Stimulated activated CD8-positive, alpha-beta memory T cell treated with anti-CD3 and anti-CD28 coated beads, Interleukin-2, amount 100 ng/mL, for 1 hour (primary cell): ENCODE measurements around the gene COX4I1.
"Not testable (repeated sequence)": the region's sequence is repeated elsewhere in the genome, so short reads cannot be mapped to it uniquely, and the experiment has no call there.

Source experiments
- DNase-seq, 2 donors: peaks; one replicate each; pipeline ENCODE4 v3.0.0-alpha.2; 2020; ENCODE audit warnings: low read depth in 2 of 2

The COX4I1 gene

DNA sequence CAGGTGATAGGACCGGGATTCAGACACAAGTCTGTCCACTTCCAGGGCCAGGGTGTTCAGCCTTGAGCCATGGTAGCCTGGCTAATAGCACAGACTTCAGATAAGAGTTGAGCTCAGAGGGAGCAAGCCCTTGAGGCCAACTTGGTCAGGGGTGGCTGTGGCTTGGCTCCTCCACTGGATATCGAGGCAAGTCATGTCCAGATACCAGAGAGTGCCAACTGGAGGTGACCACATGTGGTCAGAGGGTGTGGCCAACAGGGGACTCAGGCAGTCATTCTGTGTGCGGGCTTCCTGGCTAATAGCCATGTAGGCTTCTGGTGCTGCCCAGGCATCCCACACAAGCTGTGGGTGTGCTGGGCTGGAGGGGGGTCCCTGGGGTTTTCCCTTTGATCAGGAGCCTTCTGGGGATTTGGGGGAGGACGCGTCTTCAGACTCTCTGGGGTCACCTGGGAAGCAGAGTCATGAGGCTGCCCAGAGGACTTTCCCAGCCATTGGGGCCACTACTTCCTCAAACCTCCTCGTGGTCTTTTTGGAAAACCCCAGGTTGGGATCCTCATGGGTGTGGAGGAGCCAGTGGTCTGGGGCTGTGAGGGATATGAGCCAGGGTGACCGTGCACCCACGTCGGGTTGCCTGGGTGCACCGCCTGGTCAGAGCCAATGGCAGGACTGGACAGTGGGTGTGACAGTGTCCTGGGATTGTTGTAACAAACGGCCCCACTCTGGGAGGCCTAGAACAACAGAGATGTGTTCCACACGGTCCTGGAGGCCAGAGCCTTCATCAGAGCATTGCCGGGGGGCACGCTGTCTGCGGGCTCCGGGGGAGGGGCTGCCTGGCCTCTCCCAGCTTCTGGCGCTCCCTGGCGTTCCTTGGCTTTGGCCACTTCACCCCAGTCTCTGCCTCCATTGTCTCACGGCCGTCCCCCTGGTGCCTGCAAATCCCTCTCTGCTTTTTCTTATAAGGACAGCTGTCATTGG lies 25.0 kb downstream of the COX4I1 start:
- no peak for DNase-seq

DNA sequence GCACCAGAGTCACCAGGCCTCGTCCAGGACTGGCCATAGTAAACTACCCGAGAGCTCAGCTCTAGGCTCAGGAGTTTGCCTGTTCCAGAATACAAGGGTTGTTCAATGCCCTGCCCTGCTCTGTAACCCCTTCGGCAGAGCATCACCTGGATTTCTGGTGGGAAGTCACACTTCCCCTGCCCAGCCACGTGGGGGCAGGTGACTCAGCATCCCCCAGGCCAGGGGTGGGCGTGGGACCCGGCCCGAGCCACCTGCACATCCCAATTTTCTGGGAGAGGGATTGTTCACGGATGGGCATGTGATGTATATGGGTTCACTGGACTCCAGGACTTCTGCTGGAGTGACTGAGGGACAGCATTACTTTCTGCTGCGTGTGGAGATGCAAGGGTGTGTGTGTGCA lies 25.8 kb downstream of the COX4I1 start:
- no peak for DNase-seq

DNA sequence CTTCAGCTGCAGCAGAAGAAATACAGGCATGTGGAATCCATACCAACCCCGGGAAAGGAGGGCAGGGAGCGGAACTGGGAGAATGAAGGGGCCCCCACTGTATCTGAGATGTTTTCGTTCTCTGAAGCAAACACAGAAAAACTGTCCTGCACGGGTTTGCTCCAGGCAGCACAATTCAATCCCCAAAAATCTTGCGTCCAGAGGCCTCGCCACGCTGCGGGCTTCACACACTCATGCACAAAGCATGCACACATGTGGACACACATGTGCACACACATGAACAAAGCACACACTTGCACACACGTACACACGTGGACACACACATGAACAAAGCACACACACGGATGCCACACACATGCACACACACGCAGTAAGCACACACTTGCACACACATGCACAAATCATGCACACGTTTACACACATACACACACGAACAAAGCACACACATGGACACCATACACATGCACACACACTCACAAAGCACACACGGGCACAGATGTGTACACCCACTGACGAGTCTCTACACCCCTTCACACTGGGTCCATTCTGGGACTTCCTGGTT lies 27.3 kb downstream of the COX4I1 start:
- no peak for DNase-seq

DNA sequence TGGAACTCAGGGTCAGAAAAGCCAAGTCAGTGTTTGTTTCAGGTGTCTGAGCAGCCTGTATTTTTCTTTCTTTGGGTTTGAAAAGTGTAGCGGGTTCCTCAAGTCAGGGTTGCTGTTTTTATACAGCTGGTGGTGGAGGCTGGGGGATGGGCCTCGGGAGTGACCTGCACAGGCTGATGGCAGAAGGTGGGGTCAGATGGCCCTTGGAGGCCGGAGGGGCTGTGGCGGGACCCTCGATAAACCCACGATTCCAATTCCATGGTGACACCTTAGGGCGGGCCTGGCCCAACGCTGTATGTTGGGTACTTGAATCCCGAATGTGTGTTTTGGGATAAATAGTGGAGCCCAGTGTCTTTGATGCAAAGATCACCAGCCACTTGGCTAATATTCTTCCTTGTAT lies 28.7 kb downstream of the COX4I1 start:
- DNase-seq = no peak

DNA sequence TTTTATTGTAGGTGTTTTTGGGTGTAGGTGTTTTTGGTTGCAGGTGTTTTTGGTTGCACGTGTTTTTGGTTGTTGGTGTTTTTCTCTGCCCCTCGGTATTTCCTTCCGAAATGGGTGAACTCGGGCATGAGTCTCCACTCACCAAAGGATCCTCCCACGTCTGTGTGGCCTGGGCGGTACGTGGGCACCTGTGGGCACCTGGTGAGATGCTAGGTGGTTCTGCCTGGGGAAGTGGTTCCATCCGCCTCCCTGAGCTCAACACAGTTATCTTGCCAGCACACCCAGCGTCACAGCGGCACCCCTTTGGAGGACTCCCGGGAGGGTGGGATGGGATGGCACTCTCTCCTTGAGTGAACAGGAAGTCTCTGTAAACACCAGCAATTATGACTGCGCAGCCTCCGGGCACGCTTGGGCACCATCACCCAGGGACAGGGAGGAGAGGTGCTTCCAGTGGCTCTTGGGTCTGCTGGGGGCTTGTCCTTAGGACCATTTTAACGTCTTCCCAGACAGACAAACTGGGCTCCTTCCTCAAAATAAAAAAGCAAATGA lies 29.8 kb downstream of the COX4I1 start:
- DNase-seq = no peak

DNA sequence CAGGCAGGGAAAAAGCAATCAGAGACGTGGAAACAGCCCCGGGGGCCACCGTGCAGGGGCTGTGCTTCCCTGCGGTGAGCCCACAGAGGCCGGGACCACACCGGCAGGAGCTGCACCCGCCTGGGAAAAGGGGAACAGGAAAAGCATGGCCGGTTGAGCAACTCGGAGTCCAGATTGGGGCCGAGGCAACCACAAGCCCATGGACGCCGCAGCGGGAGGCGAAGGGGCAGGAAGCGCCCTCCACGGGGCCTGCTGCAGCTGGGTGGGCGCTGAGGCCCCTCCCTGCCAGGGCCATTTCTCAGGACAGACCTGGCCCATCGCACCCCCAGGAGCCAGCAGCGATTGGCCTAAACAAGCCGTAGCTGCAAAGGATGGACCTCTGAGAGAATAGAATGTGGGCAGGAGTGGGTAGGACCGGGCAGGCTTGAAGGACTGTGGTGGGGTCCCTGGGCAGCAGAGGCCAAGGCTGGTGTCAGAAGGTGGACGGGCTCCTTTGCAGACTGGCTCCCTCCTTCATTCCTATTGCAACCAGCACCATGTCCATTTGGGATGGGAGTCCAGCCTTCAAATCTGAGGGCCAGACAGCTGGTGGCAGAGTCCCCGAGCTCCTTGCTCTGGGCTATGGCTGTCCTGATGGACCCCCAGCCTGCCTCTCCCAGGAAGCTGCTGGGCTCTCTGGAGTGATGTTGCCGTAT lies 30.4 kb downstream of the COX4I1 start:
- DNase-seq = no peak

DNA sequence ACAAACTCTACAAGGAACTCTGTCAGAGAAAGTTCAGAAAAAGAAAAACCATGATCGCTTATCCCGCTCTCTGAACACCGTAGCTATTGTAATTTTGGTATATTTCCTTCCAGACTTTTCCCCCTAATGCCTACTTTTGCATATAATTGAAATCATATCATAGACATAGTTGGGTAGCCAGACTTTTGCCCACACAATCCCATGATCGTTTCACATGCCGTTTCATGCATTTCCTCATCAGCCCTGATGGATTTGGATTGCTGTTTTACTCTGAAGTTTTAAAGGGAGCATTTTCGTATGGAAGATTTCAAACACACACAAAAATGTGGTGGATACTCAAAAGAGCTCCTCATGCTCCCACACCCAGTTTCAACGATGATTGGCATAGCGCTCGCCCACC lies 31.3 kb downstream of the COX4I1 start:
- no peak for DNase-seq

DNA sequence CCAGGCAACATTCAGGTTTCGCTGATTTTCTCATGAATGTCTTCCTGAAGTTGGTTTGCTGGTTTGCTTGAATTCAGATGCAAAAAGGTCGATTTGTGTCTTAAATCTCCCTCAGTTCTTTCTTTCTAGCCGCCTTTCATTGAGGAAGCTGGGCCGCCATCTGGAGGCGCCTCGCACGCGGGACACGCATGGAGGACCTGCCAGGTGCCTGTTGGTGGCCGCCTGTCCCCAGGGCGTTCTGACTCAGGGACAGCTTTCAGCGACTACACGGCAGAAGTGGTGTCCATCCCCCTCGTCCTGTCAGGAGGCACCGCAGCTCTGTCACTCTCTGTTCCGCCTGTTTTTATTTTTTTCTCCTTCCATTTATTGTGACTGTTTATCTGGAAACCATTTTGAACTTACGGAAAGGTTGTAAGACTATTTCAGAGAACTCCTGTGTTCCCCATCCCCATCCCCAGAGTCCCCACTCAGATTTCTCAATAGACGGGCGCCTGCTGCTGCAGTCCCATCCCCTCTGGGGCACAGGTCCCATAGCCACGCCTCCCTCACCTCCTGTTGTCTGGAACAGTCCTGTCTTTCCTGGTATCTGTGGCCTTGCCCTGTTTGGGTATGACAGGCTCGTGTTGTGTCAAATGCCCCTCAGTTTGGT lies 33.2 kb downstream of the COX4I1 start:
- DNase-seq = no peak

DNA sequence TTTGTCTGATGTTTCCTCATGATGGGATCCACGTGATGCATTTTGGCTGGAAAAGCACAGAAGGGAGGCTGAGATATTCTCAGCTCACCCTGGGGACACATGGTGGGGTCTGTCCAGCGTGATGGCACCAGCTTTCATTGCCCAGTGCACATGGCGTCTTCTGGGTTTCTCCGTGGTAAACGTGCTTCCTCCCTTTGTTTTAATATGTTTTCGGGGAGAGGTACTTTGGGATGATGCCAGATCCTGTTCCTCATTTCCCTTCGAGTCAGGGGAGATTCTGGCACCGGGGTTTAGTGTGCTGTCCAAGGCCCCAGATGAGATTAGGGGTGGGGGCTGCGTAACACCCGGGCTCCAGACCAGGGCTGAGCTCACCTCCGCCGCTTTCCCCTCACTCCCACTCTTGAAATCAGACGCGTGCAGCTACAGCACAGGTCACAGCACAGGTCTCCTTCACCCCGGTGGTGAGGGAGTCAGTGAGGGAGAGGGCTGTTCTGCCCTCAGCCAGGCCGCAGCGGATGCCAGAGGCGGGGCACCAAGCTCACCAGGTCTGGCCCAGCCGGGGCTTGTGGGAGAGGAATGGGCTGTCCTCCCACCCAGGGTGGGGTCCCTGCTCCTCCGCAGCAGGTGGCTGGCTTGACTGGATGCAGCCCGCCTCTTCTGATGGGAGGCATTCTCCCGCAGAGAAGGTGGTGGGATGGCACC lies 33.9 kb downstream of the COX4I1 start:
- no peak for DNase-seq

DNA sequence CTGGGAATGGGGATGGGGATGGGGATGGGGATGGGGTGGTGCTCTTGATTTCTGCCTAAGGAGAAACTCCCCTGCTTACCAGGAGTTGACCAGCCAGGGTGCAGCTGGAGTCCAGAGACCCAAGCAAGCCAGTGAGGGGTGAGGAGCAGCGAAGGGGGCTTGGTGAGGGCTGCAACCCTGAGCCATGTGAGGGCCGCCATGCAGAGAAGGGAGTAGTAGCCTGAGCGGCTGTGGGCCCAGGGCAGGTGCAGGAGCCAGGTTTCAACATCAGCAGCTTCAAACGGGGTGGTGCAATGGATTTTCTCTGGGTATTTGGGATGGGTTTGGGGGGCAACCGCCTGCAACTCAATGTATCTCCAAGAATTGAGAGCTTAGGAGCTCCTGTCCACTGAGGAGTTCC lies 35.2 kb downstream of the COX4I1 start:
- DNase-seq = no peak

DNA sequence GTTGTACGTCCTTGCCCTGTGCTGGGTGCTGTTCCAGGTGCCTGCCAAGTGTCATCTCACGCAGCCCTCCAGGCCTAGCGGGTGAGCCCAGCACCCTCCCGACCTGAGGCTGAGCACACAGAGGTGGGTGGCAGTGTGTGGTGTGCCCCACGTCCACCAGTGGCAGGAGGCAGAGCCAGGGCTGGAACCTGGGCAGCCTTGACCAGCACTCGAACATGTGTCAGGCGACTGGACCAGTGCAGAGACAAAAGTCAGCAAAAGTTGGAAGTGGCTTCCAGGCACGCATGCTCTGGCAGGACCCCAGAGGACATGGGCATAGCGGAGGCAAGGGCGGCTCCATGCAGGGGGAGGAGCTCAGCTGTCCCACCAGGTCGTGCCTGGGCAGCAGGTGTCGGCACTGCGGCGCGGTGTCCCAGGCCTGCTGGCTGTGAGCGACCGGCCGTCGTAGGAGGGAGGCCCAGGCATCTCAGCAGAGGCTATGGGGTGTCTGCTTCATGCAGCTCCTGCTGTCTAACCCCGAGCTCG lies 35.8 kb downstream of the COX4I1 start:
- DNase-seq = no peak

DNA sequence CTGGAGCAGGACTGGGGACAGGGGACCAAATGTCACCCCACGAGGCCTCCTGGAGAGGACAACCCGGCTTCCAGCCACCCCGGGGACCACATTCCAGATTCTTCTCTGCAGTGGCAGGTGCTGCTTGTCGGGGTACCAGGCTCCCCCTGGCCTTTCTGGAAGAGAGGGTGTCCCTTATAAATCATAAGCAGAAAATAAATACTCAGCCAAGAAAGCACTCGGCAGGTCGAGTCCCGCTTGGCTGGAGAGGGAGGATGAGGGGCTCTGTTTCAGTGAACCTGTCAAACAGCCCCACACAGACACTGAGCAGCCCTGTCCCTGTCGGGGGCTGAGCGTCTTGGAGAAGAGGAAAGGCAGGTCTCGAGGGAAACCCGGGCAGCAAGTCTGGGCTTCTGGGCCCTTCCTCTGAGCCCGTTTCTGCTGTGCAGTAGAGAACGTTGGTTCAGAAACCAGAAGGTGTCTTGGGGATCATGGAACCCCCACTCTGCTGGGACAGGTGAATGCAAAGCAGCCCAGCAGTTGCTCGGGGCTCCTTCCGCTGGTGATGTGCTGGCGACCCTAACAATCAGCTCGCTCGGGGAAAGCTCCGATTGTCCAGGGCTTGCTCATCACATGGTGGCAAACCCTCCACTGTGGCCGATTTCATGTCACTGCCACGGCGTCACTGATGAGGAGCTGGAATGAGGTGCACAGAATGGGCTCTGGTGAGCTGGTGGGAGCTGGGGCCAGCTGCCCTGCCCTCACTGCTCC lies 36.6 kb downstream of the COX4I1 start:
- DNase-seq = no peak

DNA sequence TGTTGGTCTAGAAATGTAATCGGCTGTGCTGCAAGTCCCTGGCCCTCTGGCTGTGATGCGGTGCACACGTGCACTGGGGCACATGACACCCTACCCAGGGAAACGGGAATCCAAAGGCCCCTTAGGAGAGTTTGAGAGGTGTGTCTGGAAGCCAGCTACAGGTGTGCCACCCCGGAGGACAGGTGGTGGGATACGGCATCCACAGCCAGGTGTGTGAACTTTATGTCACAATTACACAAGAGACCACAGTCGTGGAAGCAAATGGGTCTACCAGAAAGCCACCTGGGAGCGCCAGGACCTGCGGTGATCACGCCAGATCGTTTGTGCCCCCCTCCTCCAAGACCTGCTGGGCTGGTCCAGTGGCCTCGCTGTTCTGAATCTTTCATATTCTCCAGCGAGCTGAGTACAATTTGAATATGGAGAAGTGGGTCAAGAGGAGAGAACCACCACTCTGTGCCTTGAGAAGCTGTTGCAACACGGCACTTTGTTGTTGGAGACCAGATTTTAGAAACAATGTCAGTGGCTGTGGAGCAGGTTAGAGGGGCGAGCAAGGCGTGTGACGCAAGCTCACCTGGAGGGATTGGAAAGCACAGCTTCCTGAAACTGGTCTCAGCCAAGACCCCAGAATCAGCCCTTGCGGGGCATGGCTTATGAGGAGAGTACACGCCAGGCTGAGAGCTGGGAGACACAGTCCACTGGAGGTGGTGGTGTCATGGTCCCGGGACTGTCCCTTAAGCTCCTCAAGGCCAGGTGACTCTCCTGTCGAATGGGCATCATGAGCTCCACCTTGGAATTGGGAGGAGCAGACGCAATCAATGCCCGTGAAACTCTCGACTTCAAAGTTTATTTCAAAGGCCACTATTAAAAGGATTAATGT lies 37.4 kb downstream of the COX4I1 start:
- DNase-seq = no peak

DNA sequence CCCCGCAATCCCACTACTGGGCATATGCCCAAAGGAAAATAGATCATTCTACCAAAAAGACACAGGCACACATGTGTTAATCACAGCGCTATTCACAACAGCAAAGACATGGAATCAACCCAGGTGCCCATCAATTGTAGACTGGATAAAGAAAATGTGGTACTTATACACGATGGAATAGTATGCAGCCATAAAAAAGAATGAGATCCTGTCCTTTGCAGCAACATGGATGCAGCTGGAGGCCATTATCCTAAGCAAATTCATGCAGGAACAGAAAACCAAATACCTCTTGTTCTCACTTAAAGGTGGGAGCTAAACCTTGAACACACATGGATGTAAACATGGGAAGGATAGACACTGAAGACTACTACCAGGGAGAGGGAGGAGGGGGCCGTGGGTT lies 38.2 kb downstream of the COX4I1 start:
- not testable (repeated sequence) for DNase-seq

DNA sequence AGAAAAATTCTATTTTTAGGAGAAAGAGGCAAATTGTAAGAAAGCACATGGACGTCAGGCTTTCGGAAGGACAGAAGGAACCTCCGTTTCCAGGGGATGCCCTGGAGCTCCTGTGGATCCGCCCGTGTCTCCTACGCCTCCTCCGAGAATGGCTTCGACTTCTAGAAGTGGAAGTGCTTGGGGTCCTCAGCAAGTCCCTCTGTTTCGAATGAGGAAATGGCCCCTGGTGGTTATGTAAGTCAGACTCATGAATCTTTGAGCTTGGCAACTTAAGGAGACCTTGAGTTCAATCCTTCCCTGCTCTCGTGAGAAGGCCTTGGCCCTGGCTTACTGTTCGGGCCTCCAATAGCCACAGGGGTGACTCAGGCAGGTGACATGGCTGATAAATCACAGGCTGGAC lies 38.9 kb downstream of the COX4I1 start:
- DNase-seq = no peak

DNA sequence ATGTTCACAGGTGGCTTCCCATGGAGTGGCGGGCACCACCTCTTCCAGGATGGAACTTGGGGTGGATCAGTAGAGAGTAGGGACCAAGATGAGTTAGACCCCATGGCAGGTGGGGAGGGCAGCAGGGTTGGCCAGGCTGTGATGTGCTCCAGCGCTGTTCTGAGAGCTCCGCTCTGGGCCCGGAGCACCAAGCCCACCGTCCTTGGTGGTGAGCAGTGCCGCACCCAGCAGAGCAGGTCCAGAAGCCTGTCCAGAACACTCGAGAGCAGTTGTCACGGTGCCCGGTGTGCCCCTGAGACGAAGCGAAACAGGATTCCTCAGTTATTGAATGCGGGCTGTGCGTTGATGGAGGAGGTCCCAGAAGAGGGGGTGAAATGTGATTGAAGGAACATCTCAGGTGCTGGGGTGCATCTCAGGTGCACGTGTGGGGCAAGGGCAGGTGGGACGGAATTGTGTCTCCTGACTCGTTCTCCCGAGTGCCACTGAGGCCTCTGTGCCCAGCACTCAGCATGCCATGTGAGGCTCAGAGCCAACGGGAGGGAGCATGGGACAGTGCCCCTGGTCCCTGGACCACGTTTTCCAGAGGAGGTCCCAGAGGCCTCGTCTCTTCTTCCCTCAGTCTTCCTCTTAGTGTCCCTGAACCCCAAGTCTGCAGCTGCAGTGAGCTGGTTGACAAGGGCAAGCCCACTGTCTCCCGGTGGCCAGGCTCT lies 39.5 kb downstream of the COX4I1 start:
- DNase-seq = no peak

DNA sequence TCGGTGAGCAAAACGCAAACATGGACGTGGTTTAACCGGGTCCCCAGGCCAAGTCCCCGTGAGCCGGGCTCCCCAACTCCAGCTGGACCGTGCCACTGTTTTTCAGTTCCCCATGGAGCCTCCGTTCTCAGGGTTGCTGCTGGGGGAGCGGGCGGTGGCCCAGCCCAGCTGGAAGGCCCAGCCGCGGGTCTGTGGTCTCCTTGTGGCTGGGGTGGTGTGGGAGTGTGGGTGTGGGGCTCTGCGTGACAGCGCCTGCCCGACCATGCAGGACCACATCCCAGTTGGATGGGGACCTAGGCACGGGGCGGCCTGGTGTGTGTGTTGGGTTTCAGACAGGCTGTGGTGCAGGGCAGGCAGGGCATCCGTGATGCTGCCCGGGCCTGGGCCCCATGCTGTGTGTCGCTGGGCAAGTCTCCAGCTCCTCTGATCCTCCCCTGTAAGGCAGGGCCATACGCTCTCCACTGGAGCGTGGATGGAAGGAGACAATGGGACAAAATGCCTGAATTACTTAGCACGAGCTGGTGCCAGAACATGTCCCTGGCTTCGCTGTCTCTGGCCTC lies 40.3 kb downstream of the COX4I1 start:
- no peak for DNase-seq

DNA sequence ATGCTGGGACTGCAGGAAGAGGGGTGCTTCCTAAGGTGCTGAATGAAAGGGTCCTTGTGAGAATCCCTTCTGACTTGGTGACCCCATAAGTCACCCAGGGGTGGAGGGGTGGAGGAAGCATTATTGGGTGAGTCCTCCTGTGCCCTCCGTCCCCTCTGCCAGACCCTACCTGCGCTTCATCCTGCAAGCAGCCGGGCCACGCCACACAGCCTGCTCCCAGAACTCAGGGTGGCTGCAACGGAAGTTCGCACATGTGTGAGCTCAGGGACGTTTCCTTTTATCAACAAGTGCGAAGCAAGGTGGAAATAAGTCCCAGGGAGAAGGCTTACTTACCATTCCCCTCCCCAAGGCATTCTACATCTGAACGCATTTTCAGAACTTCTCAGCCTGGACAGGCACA lies 40.9 kb downstream of the COX4I1 start:
- DNase-seq = no peak
